Measurements from ENCODE around the gene PDZD4.

- TF ChIP-seq EZH2 (IDR thresholded peaks at IDR 0.05; ENCODE audit: insufficient read depth, poor library complexity, severe bottlenecking), result no peak
- TF ChIP-seq EZH2phosphoT487 (IDR thresholded peaks at IDR 0.05; ENCODE audit: insufficient read depth, low read depth), result no peak
These were observed 25.7 kb downstream of the PDZD4 start for GRCh38 chrX:153804621-153805020.

All from GM23248 (cell line).